Activated CD8-positive, alpha-beta memory T cell treated with anti-CD3 and anti-CD28 coated beads for 24 hours (primary cell): ENCODE data around the gene ACHE.

Experiments
- DNase-seq: peaks from one replicate; pipeline ENCODE4 v3.0.0-alpha.2; 2020

The ACHE gene

DNA sequence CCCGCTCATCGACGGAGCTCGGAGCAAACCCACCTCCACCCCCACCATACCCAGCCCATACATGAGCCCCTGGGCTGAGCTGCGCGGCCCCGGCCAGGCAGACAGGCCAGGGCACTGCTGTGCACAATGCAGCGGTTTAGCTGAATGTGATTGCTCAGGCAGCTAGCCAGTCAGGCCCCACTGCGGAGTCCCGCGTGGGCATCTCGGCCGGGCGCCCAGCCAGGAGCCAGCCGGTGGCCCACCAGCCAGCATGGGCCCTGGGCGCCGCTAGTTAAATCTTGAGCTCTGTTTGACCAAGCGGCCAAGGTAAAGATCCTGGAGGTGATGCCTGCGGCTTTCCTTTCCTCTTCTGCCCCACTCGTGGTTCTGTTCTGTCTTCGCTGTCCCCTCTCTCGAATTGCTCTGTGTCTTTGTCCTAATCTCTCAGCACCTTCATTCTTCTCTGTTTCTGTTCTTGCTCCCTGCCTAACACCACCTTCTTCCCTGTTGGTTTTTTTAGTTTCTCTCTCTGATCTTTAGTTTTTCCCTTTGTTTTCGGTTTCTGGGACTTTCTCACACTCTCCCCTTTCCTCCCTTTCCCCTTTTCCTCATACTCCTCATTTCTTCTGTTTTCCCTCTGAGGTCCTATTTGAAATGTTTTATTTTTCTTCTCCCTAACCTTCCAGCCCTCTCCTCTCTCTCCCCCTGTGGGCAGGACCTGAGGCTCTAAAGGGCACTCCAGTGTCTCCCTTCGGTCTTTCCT lies 12.7 kb downstream of the ACHE start:
- DNase-seq, result no peak

- DNase-seq, result no peak
Observed at GRCh38 chr7:100882201-100882600, 13.5 kb downstream of the ACHE start.

- no peak for DNase-seq
Observed at GRCh38 chr7:100881136-100881535, 14.6 kb downstream of the ACHE start.

- DNase-seq, result no peak
Observed at GRCh38 chr7:100880645-100881044, 15.0 kb downstream of the ACHE start.

DNA sequence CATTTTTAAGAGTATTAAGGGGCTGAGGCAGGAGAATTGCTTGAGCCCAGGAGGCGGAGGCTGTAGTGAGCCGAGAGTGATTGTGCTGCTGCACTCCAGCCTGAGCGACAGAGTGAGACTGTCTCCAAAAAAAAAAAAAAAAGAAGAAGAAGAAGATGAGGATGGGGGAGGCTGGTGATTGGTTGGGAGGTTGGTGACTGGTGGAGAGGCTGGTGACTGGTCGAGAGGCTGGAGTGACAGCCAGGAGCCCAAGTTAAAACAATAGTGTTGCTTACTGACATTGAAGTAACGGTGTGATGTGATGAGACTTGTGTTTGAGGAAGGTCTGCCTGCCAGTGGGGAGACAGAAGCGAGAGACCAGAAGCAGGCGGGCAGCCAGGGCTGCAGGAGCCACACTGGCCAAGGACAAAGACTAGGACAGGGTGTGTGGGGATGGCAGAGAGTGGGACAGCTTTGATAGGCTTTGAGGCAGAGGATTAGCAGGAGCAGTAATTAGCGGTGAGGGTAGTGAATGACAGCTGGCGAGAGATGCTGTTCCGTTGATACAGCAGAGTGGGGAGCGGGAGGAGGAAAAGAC lies 15.9 kb downstream of the ACHE start:
- no peak for DNase-seq

GRCh38 chr7:100878685-100879084 lies 17.0 kb downstream of the ACHE start:
- no peak for DNase-seq

GRCh38 chr7:100878013-100878412 lies 17.7 kb downstream of the ACHE start:
- DNase-seq, result no peak

DNA sequence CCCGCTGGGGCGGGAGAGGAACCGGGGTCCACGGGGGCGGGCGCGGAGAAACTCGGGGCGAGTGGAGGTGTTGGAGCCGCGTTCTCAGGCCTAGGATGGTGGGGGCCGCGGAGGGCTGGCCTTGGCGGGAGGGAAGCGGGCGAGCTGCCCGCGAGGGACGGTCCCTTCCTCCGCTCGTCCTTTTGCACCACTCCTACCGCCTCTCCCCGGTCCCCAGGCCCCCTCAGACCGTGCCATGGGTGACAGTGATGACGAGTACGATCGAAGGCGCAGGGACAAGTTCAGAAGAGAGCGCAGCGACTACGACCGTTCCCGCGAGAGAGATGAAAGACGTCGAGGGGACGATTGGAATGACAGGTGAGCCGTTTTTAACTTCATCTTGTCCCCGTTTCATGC lies 20.3 kb downstream of the ACHE start:
- DNase-seq, result no peak

- peak; percentile 99 for DNase-seq
Observed at GRCh38 chr7:100874577-100875355, 20.9 kb downstream of the ACHE start, which contains the start of gene SRRT. TSS of gene SRRT (plus strand) at chr7:100875103. CDS start at chr7:100875591, 488 bp downstream.

DNA sequence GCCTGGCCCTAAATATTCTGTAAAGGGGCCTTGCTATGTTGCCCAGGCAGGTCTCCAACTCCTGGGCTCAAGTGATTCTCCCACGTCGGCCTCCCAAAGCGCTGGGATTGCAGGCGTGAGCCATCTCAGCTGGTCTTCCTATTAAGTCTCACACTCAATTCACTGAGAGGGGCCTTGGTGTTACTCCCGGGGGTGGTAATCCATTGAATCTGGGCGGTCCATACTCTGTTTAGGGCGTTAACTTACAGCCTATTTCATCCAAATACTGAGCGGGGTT lies 21.4 kb downstream of the ACHE start:
- peak; percentile 63 for DNase-seq

DNA sequence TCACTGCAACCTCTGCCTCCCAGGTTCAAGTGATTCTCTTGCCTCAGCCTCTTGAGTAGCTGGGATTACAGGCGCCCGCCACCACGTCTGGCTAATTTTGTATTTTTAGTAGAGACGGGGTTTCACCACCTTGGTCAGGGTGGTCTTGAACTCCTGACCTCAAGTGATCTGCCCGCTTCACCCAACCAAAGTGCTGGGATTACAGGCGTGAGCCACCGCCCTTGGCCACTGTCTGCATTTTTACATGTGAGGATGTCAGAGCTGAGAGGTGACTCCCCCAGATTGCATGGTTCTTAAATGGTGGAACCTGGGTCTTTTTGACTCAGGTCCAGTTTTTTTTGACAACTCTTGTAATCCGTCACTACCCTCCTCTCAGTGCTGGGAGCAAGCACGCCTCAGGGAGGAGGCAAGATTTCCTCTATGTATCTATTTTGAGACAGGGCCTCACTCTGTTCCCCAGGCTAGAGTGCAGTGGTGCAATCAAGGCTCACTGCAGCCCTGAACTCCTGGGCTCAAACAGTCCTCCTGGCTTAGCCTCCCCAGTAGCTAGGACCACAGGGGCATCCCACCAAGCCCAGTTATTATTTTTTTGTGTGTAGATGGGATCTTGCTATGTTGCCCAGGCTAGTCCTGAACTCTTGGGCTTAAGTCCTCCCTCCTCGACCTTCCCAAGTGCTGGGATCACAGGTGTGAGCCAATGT lies 21.9 kb downstream of the ACHE start:
- DNase-seq, result no peak

DNA sequence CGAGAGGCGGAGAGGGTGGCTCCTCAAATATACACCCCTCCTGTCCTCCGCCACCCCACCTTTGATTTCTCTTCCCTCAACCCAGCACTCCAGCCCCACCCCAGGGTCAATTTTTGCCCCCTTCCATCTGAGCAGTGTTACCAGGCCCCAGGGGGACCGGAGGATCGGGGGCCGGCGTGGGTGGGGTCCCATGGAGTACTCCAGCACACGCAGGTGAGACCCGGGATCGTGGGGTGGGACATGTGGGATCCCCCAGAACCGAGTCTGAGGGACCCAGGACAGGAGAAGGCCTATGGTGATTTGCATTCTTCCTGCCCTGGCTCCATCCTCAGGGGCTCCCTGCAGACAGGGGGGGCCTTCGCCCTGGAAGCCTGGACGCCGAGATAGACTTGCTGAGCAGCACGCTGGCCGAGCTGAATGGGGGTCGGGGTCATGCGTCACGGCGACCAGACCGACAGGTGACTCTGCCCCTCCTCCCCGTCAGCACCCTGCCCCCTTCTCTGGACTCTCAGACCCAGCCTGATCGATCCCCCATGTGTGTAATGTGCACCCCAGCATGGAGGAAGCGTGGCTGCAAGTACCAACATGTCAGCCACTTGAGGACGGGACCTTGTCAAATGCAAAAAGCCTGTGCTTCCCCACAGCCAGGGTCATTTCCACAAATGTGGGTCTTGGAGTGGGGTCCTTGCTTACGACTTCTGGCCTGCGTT lies 27.8 kb downstream of the ACHE start:
- peak; percentile 65 for DNase-seq

DNA sequence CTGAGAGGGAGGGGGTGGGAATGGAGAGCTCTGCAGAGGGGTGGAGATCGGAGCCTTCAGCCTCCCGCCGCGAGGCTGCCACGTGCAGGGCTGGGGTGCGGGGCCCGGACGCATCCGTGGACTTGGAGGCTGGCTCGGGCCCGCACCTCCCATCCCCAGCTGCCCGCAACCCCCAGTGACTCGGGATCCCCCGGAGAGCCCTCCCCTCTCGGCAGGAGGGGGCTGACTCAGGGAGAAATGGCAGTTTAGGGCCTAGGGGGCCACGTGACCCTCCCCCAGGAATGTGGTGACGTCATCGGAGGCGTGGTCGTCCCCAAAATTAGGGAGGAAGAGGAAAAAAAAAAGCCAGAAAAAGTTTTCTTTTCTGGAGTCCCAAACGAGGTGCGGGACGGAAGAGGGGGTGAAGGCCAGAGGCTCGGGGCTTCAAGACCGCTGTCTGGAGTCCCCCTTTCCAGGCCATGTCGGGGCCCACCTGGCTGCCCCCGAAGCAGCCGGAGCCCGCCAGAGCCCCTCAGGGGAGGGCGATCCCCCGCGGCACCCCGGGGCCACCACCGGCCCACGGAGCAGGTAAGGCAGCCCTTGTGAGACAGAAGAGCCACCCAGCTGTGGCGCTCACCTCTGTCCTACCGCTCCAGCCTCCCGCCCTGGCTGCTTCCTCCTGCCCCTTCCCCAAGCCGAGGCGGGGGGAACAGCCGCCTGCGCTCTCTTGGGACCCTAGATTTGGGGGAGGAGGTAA lies 28.5 kb downstream of the ACHE start, which contains the start of gene TRIP6:
Gene TRIP6, plus strand, starts transcription at position 348 of the 736 bp plus-strand sequence. Its CDS starts 111 bp downstream, at position 459.
- peak; percentile 87 for DNase-seq

- no peak for DNase-seq
Observed at GRCh38 chr7:100866729-100867039, 29.0 kb downstream of the ACHE start.

DNA sequence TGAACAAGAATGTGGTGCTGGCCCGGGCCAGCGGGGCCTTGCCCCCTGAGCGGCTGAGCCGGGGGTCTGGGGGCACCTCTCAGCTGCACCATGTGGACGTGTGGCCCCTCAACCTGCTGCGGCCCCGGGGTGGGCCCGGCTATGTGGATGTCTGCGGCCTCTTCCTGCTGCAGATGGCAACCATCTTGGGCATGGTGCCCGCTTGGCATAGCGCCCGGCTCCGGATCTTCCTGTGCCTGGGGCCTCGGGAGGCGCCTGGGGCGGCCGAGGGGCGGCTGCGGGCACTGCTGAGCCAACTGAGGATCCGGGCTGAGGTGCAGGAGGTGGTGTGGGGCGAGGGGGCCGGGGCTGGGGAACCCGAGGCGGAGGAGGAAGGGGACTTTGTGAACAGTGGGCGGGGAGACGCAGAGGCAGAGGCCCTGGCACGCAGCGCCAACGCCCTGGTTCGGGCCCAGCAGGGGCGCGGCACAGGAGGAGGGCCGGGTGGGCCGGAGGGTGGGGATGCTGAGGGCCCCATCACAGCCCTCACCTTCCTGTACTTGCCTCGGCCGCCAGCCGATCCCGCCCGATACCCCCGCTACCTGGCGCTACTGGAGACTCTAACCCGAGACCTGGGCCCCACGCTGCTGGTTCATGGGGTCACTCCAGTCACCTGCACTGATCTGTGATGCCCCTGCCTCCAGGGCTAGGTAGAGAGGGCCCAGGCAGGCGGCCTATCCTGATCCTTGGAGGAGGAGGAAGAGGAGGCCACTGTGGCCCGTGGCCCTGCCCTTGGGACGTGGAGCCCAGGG lies 29.6 kb downstream of the ACHE start:
- DNase-seq, result peak; percentile 80

DNA sequence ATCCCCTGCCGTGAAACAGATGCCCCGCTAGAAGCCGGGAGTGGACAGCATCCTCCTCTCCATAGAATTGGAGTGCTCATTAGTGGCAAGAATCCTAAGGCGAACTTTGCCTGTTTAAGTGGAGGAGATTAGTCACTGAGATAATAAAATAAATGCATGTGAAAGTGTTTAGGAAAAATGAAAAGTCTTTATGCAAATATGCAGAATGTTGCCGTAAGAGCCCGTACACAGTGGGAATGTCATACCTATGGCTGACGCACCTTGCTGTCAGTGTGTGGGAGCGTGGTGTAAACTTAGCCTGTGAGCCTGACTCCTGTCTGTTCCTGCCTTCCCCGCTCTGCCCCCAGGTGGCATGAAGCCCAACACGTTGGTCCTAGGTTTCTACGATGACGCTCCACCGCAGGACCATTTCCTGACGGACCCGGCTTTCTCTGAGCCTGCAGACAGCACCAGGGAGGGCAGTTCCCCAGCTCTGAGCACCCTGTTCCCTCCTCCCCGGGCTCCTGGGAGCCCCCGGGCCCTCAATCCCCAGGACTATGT lies 30.2 kb downstream of the ACHE start:
- no peak for DNase-seq

DNA sequence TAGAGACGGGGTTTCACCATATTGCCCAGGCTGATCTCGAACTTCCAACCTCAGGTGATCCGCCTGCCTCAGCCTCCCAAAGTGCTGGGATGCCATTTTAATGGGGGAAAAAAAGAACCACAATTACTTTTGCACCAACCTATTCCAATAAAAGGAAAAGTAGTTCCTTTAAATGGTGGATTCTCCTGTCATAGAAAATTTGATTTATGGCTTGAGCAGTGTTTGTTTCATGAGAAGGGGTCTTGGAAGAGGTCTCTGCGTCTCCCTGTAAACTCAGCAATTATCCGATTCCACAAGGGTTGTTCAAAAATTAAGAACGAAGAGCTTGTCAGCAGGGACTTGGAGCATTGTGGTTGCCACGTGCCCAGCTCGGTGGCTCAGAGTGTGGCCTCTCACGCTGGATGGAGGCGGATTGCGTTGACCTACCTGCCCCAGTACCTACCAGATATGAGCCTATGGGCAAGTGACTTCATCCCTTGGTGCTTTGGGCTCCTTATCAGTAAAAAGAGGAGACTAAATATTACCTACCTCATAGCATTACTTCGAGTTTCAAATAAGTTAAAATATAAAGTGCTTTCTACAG lies 31.3 kb downstream of the ACHE start:
- no peak for DNase-seq

GRCh38 chr7:100863406-100863950 lies 32.2 kb downstream of the ACHE start:
- DNase-seq, result no peak

- DNase-seq, result no peak
Observed at GRCh38 chr7:100861616-100861985, 34.1 kb downstream of the ACHE start.
